Measurements from ENCODE around the gene LAIR1.

GRCh38 chr19:54324071-54324470, 40.7 kb downstream of the LAIR1 start:
- no peak for TF ChIP-seq POLR2A (IDR thresholded peaks at IDR 0.05; ENCODE audit: low read depth)
- no peak for TF ChIP-seq POLR2AphosphoS5 (IDR thresholded peaks at IDR 0.05)
- TF ChIP-seq CTCF (IDR thresholded peaks at IDR 0.05), result no peak
